Hepatic stellate cell (primary cell): ENCODE results near the gene FTO.
A peak's percentile ranks its signal among the peaks of the same experiment; 100 is the strongest.

Experiments used
- DNase-seq: peaks from one replicate; pipeline ENCODE4 v3.0.0; 2011; ENCODE audit warnings: low spot score

The FTO gene

DNA sequence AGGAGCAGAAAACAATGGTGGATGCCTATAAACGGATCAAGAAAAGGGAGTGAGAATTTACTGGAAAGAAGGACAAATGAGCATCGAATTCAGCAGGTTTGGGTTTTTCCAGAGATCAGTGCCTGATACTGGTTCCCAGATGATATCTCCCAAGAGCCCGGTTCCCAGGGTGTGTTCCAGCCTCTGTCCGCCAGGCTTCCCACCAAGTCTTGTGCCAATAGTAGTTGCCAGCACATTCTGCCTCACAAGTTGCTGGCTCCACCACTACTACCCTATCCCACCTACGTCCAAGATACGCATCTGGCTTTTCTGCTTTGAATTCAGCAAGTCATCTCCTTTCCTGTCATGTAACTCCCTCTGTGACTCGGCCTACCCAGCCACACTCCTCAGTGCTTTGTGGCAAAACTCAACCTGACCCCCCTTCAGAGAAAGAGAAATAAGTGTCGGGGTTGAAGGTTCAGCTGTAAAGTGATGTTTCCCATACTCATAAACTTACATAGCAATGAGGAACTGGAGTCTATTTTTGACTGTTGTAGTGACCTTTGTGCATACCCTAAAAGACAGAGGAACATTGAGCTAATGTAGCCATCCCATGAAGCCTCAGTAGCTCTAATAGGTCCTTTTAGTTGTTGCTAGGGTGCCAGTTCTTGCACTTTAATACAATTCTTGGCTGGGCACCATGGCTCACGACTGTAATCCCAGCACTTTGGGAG, 305.7 kb downstream of the FTO start:
- DNase-seq, result no peak

DNA sequence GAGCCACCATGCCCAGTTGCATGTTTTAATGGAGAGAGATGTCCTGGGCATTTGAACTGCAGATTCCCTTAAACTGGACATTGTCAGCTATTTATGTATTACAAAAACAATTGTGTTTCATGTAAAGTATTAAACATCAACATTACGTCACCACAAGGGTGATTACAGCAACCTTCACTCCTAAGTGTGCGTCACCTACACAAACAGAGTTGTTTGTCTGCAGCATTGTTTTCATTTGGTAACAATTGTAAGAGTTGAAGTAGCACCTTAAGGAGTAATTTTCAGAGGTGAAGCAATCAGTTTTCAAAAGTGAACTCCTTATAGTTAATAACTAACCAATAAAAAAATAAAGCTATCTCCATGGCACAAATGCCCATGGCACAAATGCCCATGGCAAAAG, 311.2 kb downstream of the FTO start:
- DNase-seq, result no peak

DNA sequence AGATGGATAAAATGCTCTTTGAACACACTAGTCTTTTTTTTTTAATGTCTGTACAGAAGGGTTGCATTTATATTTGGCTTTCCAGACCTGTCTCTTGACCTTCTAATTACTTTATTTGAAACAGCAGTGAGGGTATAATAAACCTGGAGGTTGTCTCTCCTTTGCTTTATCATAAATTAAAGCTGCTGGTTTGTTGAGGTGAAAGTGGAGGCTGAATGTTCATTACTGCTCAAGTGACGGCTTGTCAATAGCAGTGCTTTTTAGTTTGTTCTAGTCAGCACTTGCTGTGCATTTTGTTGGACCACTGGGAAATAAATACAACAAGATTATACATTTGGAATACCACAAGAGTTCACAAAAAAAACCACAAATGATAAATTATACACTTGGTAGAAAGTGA, 318.4 kb downstream of the FTO start:
- no peak for DNase-seq

DNA sequence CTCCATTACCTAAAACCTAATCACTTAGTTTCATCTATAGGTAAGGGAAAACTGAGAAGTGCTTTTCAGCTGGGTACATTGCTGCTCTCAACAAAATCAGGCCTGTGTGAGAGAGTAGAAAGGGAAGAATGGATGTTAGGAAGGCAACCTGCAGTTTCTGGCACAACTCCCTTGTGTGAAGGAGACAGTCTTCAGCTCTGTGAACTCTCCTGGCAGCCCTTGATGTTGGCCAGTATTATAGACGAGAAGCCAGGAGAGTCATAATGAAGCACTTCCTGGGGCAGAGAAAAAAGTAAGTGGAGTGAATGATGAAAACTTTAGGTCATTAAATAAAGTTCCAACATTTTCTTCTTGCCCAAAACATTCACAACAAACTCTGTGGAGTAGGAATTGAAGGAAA, 322.5 kb downstream of the FTO start:
- DNase-seq, result no peak

DNA sequence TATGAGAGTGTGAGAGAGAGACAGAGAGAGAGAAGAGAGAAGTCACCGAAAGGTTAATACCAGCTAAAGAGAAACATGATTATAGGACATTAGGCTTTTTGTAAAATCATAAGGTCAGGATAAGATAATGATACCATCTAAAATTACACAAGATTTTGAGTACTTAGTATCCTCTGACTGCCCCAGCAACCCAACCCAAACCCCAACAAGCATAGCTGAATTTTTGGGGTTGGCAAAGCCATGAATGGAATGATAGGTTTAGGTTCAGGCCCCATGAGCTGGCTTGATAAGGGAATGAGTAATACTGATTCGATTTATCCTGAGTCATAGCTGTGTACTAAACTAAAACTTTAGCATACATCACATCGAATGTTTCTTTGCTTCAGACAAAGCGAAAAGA, 323.1 kb downstream of the FTO start:
- peak; percentile 45 for DNase-seq

DNA sequence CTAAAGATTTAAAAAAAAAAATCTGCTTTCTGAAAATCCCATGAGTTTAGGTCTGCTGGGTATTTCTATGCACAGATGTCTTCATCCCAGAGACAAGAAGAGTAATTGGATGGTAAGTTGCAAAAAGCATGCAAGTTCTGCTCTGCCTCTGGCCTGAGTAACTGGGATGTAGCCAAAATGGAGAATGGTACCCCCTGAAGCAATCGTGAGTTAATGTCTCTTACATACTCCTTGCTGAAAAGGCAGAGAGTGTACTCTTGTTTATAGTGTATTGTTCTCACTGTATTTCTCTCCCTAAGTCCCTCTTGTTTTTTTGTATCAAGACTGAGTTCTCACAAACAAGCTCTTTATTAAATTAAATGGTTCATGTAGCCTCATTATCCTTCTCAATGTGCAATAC, 323.6 kb downstream of the FTO start:
- DNase-seq, result no peak

DNA sequence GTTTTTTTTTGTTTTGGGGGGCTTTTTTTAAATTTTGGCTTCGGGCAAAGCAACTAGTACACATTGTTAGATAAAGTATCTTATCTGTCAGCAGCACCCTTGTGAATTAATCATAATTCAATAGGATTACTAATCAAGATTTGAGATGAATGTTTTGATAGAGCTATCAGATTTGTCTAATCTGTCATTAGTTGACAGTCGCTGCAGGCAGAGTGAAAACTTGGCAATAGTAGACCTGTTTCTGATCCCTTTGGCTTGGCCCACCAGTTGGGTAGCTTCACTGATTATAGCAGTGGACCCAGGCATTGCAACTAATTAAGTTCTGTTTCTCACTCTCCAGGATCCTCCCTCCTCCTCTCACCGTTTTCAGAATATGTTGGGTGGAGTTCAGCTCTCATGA, 324.0 kb downstream of the FTO start:
- DNase-seq, result no peak

DNA sequence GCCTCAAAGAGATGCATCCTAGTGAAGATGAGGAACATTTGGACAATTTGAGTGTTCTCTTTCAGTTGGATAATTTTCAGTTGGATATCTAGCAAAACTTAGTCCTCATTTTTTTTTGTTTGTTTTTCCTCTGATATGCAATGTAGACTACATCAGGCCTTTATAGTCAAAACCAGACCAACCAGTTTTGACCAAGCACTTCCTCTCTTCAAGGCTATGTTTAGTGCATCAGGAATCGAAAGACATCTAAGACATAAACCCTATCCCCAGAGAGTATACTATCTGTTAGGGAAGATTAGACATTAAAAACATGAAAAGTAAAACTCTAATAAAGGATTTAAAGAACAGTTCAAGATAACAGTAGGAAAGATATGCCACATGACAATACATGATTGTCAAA, 326.5 kb downstream of the FTO start:
- no peak for DNase-seq

DNA sequence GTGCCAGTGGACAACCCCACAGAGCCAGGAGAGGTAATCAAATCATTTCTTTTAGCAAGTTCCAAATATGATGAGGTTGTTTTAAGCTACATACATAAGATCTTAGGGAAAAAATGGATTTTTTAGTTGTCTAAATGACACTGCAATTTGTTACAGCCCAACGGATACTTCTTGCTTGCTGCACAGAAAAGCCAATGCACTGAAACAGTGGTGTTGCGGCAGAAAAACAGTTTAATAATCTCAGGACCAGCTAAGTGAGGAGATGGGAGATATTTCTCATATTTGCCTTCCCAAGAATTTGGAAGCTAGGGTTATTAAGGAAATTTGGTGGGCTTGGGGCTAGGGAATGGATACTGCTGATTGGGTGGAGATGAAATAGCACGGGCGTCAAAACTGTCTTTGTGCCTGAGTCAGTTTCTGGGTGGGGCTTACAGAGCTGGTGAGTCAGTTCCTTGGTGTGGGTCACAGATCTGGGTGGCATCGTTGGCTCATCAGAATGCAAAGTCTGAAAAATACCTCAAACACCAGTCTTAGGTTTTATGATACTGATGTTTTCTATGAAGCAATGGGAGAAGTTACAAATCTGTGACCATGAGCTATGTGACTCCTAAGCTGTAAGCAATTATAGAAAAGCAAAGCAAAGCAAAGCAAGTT, 327.3 kb downstream of the FTO start:
- no peak for DNase-seq

DNA sequence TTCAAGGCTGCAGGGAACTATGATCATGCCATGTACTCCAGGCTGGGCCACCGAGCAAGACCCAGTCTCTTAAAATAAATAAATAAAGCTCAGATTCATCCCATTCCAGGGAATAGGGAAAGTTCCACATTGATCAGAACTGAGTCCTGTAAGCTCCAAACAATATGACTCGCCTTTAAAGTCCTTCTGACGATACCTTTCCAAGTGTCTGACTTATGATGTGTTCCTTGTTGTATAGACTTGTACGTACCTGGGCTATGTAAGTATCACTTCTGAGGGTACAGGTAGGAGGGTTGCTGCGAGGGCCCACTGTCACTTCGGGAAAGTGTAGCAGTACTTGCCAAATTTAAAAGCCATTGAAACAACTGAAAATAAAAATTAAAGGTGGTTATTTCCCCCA, 329.8 kb downstream of the FTO start:
- no peak for DNase-seq

DNA sequence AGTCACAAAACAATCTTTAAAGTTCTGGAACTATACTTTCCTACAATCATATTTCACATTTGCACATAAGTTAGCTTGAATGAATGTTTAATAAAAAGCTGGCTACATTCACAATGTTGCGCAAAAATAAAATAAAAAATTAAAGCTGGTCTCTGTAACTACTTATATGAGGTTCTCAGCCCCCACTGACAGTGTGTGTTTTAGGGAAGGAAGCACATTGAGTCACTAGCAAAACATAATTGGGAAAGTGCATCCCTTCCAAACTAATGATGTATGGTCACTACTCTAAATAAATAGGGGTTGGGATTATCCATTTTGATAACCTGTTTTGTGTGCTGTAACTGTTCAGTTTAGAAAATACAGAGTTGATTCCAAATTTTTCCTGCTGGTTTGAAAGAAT, 330.7 kb downstream of the FTO start:
- DNase-seq, result peak; percentile 7

DNA sequence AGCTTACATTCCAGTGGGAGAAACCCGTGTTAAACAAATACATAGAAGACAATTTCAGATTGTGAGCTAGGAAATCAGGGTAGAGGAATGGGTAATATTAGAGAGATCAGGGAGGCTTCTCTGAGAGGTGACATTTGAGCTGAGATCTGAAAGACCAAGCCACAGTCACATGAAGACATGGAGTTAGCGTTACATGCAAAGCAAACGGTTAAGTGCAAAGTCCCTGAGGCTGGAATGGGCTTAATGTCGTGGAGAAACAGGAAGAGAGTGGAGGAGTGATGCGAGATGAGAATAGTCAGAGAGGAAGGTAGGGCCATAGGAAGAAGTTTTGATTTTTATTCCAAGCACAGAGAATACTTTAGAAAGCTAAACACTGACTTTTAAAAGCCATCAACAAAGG, 336.5 kb downstream of the FTO start:
- DNase-seq, result no peak

DNA sequence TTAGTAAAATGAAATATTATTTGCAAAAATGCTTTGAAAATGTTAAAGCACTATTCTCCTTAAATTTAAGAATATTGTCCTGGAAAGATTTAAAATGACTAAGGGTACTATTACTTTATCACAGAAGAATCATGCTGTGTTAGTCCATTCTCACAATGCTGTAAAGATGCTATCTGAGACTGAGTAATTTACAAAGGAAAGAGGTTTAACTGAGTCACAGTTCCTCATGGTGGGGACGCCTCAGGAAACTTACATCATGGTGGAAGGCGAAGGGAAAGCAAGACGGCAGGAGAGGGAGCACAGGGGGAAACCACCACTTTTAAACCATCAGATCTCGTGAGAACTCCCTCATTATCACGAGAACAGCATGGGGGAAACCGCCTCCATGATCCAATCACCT, 337.0 kb downstream of the FTO start:
- no peak for DNase-seq

DNA sequence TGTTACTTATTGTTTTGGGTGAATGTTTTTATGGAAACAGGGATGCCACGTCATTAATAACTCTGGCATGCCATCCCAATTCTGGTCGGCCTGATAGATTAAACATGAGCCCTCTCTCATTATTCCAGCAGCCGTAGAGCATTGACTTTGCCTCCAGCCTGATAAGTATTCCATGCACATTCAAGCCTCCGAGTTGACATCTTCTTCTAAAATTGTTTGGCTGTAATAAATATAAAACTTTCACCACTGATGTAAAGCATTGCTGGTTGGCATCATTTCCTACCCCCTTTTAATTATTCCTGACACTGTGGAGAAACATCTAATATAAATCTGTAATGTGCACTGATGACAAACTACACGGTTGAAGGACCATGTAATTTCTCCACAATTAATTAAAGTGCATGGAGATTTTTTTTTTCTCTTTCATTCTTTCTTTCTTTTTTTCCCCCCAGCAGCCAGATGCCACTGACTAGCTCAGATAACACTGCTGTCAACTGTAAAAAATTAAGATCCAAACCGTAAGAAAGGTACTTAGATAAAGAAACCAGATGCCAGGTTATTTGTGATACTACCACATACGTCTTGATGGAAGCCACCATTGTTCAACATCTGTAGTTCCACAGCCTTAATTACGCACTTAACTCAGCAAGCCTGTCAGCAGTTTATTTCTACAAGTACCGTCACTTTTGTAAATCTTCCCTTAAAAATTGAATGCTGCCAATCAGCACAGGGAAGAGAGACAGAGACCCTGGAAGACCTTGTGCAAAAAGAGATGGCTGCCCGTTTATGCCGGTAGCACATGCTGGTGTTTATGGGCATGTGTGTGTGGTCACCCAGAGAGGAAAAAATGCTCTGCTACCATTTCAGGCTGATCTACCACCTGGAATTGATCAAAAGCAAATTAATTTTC, 344.9 kb downstream of the FTO start:
- no peak for DNase-seq

DNA sequence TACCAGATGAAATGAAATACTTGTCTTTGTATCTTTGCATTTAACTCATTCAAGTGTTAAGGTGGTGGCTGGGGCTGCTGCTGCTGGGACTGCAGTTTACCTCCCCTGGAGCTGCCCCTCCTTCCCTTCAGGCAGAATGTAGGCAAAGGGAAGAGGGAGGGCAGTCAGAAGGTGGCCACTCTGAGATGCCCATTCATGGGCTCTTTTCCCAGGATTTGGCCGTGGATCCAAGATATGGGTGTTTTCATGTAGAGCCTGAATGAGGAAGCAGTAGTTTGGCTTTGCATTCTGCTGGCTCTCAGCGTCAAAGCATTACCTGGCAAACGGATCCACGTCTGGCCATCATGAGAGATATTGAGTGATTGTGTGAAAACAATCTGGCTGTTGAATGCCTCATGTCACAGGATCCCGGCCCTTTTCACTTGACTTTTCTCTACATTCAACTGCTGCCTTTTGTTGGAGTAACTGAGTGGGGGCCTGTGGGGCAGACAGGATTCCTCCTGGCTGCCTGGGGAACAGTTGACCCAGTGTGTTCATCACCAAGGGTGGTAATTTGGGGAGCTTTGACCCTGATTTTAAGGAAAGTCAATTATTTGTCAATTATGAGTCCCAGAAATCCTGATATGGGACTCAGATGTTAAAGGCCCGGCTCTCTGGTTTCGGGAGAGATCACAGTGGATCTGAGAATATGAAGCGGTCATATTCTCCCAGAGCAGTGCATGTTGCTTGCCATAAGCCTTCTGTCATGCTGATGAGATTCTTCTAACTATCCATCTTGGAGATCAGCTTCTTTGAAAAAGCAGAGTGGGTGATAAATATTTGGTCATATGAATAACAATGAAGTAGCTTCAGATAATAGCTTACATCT, 345.9 kb downstream of the FTO start:
- no peak for DNase-seq

DNA sequence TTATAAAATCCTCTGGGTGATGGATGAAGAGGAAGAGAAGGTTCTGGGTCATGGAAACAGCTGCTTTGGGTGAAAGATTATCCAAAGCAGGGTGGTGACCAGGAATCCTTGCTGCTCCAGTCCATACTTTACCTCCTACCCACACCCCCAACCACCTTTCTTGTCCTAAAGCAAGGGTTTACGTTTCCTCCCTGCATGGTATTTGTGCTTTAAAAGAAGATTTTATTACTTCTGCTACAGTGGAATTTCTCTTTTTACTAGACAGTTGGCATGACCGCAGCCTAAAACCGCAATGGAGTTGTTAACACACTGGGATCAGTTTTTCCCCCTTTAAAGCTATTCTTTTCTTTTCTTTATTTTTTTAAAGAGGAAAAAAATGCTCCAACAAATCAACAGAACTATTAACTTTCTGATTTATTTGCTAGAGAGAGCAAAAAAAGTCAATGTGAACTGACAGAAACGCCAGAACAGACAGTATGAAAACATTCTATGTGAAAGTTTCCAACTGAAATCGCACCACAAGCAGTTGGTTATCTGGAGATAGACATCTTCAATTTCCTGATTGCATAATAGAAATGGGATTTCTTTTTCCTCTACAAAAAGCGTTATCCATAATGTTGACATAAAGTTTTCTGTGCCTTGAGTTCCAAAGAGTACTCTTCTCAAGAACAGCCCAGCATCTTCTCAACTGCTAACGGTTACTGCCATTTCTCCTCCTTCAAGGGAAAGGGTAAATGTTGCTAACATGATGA, 346.7 kb downstream of the FTO start:
- no peak for DNase-seq

DNA sequence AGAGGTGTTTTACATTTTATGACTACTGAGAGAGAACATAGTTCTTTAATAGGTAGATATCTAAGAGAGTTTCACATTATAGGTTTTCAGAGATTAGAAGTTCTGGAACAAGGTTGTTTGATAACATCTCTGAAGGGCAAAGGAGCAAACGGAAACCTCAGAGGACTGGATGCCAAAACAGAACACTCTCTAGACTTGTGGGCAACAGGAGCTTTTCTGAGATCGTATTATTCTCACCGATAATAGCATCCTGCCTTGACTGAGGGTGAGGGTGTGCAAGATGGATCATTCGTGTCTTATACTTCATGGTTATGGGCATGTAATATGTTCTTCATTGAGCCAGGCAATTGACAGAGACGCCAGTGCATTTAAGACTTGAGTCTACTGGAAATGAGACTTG, 347.9 kb downstream of the FTO start:
- DNase-seq, result no peak

DNA sequence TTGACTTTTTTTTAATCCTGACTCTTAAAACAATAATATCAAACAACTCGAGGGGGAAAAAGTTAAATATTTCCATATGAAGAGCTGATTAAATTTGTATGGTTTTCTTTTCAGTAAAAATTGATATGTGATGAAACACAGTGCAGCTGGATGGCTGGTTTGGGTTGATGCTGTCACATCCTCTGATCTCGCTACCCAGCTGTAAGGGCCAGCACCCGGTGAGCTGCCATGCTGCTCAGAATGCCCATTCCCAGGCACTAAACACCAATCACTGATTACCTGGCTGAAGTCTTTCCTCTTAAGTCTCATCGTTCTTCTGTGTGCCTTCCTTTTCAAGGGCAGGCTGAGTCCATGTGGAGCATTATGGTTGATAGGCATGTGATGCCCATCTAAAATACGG, 348.3 kb downstream of the FTO start:
- DNase-seq, result no peak

DNA sequence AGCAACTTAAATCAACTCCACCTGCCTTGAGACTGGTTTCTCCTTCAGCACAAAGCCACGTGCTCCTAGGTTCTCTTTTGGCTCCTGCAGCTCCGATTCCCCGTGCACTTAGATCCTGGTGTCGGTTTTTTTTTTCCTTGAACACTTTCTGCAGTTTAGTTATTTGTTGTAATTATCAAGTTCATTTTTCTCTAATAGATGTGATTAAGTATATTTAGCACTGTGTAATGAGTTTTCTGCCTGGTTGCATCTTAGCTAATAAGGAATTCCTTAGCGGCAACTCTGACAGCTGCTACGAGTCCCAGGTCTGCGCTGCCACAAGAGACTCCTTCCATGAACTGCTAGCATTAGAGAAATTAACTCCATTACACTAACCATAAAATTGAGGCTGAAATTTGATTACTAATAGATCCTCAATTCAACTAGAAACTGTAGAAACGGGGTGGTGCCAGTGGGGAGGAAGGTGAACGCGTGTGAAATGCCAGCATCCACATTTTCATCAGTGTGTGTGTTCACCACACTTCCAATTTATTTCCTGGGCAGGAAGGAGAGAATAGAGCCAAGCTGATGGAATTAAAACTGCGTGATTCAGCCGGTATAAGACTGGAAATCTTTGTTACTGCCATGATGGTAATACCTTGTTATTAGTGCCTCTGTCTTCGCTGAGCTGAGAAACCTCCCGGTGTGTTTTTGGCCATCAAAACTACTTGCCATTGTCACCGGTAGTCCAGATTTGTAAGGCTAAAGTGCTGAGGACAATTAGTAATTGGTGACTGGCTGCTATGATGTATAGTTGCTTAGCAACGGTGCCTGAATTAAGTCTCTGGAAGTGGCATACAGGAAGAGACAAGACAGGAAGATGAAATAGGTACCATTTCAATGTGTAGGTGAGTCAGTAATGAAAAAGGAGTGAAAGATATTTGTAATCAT, 350.2 kb downstream of the FTO start:
- no peak for DNase-seq

DNA sequence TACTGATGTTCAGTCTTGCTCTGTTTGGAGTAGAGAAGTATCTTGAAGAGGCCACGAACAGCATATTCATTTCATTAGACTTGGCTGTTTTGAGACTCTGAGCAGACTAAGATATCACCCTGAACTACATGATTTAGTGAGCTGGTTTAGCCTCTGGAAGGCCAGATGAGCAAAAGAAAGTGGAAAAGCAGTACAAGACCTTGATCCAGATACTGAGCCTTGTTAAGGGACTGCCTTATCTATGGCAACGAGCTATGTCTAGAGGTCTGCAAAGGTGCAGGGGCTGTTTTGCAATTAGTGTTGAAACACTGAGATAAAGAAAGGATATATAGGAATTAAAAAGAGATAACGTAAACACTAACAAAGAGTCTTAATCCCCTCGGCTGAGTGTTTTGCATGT, 351.2 kb downstream of the FTO start:
- DNase-seq, result no peak
